ENCODE data around the gene PLLP. TPM values are rescaled to one million over a fixed set of nuclear protein-coding genes. Genes with fewer than 3 reads are reported as not detected.
"Not testable (repeated sequence)": the region's sequence is repeated elsewhere in the genome, so short reads cannot be mapped to it uniquely, and the experiment has no call there.

PLLP gene
- total RNA-seq, 1 donor from 2014 or later, result 3.3 TPM

DNA sequence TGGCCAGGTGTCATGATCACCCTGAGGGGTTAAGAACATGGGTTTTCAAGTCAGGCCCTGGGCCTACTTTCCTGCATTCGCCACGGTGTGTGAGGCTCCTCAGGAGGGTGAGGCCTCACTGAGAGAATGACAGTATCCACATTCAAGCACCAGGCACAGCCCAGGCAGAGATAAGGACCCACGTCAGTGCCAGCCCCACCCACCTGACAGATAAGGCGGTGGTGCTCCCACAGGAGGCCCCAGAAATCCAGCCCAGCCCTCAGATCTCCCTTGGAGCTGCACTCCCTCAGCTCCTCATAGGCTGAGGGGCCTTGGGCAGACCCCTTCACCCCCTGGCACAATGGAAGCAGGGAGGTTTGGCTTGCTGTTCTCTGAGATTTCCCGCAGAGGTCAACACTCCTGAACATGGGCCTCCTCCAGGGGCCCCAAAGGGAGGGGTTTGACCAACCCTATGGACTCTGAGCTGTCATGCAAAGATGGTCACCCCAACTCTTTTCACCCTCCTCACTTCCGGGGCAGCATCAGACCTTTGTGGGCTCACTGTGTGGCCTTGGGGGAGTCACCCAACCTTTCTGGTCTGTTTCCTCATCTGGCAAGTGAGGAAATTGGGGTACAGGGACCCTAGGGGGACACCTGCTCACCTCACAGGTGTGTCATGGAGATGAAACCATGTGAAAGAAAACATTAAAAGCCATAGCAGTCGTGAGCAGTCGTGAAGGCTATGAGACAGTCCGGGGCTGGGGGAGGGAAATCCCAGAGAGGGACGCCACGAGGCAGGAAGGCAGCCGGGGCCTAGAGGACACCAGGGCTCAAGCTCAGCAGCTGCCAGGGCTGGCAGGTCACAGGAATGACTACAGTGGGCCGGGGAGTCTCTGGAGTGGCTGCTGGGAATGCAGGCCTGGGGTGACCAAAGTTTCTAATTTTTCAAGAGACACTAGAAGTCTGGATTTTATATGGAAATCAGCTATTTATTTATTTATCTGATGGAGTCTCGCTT, 15.4 kb downstream of the PLLP start:
- peaks cover 6% of the 10 kb centered on the region for H3K27me3 Mint-ChIP-seq (ENCODE audit: unreplicated experiment)
- DNase-seq (ENCODE audit: low spot score), result no peak
- H3K9me3 Mint-ChIP-seq (ENCODE audit: unreplicated experiment), result no peaks in the 10 kb centered on the region
- no peaks in the 10 kb centered on the region for H3K36me3 Mint-ChIP-seq (ENCODE audit: low read depth, unreplicated experiment)
- H3K4me3 Mint-ChIP-seq (ENCODE audit: unreplicated experiment), result no peak overlapping the region
- TF ChIP-seq, protein P1, sequence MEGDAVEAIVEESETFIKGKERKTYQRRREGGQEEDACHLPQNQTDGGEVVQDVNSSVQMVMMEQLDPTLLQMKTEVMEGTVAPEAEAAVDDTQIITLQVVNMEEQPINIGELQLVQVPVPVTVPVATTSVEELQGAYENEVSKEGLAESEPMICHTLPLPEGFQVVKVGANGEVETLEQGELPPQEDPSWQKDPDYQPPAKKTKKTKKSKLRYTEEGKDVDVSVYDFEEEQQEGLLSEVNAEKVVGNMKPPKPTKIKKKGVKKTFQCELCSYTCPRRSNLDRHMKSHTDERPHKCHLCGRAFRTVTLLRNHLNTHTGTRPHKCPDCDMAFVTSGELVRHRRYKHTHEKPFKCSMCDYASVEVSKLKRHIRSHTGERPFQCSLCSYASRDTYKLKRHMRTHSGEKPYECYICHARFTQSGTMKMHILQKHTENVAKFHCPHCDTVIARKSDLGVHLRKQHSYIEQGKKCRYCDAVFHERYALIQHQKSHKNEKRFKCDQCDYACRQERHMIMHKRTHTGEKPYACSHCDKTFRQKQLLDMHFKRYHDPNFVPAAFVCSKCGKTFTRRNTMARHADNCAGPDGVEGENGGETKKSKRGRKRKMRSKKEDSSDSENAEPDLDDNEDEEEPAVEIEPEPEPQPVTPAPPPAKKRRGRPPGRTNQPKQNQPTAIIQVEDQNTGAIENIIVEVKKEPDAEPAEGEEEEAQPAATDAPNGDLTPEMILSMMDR (IDR thresholded peaks at IDR 0.05; ENCODE audit: unreplicated experiment), result no peak
- H3K4me1 Mint-ChIP-seq (ENCODE audit: unreplicated experiment), result peaks cover 5% of the 10 kb centered on the region
- no peak overlapping the region for H3K27ac Mint-ChIP-seq (ENCODE audit: unreplicated experiment)

DNA sequence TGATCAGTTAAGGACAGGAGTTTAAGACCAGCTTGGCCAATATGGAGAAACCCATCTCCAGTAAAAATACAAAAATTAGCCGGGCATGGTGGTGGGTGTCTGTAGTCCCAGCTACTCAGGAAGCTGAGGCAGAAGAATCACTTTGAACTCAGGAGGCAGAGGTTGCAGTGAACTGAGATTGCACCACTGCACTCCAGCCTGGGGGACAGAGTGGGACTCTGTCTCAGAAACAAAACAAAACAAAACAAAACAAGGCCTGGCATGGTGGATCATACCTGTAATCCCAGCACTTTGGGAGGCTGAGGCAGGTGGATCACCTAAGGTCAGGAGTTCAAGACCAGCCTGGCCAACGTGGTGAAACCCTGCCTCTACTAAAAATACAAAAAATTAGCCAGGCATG, 17.1 kb downstream of the PLLP start:
- H3K27ac Mint-ChIP-seq (ENCODE audit: unreplicated experiment); H3K4me3 Mint-ChIP-seq (ENCODE audit: unreplicated experiment): not testable (repeated sequence)

DNA sequence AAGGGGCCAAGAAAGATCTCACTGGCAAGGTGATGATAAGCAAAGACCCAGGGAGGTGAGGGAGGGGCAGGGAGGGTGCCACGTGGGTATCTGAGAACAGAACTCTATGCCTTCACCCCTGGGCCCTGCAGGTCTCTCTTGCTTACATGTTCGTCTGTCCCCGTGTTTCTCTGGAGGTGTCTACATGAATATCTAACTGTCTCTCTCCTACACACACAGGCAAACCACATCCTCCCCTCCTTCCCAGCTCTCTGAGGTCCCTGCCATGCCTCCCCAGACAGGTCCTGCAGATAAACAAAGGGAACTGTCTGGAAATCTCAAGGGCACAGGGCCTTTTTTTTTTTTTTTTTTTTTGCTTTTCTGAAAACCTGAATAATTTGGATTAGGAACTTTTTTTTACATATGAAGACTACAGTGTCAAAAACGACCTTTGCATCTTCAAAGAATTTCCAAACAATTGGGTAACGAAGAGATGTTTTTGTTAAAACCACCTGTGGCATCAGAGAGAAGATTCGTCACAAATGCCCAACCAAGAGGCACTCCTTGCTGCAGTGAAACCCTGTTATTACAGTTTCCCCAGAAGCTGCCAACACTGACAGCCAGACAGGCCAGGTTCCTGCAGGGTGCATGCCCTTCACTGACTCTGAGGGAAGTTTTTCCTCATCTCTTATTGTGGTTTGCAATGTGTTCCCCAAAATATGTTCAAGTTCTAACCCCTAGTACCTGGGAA, 17.8 kb downstream of the PLLP start:
- no peak for DNase-seq (ENCODE audit: low spot score)
- TF ChIP-seq, protein P1 (IDR thresholded peaks at IDR 0.05; ENCODE audit: unreplicated experiment), result no peak
- H3K27ac Mint-ChIP-seq (ENCODE audit: unreplicated experiment), result no peak overlapping the region
- no peak overlapping the region for H3K4me3 Mint-ChIP-seq (ENCODE audit: unreplicated experiment)
- peaks cover 4% of the 10 kb centered on the region for H3K27me3 Mint-ChIP-seq (ENCODE audit: unreplicated experiment)
- peaks cover 5% of the 10 kb centered on the region for H3K4me1 Mint-ChIP-seq (ENCODE audit: unreplicated experiment)
- H3K9me3 Mint-ChIP-seq (ENCODE audit: unreplicated experiment), result no peaks in the 10 kb centered on the region
- no peaks in the 10 kb centered on the region for H3K36me3 Mint-ChIP-seq (ENCODE audit: low read depth, unreplicated experiment)

More for the DNA sequence above, 17.1 kb downstream of the PLLP start:
- H3K4me1 Mint-ChIP-seq (ENCODE audit: unreplicated experiment); DNase-seq (ENCODE audit: low spot score); H3K27me3 Mint-ChIP-seq (ENCODE audit: unreplicated experiment); H3K36me3 Mint-ChIP-seq (ENCODE audit: low read depth, unreplicated experiment); H3K9me3 Mint-ChIP-seq (ENCODE audit: unreplicated experiment): not testable (repeated sequence)

DNA sequence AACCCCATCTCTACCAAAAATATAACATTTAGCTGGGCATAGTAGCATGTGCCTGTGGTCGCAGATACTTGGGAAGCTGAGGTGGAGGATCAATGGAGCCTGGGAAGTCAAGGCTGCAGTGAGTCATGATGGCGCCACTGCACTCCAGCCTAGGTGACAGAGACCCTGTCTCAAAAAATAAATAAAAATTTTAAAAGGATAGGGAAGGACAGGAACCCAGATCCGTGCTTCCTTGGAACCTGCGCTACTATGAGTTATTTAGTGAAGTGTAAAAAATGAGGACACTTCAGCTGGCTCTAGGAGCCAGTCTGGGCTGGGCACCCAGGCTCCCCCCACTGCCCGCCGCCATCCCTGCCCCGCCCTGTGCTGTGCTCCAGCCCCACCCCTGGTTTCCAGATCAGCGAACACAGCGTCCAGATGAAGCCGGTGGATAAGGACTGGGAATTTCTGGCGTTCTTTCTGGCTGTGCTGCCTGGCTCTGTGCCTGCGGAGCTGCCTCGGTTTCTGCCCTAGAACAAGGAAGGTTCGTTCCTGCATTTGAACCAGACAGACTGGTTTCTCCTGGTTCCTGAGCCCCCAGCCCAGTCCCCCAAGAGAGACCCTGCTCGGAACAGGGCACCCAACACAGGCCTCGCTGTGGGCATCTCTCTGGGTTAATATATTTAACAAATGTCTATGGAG, 18.5 kb downstream of the PLLP start:
- Mint-ChIP-seq H3K9me3 (ENCODE audit: unreplicated experiment) (no peaks in the 10 kb centered on the region), H3K4me3 (ENCODE audit: unreplicated experiment) (no peak overlapping the region), H3K27me3 (ENCODE audit: unreplicated experiment) (peaks cover 2% of the 10 kb centered on the region), H3K36me3 (ENCODE audit: low read depth, unreplicated experiment) (no peaks in the 10 kb centered on the region), H3K4me1 (ENCODE audit: unreplicated experiment) (peaks cover 6% of the 10 kb centered on the region), H3K27ac (ENCODE audit: unreplicated experiment) (no peak overlapping the region)
- no peak for DNase-seq (ENCODE audit: low spot score)
- TF ChIP-seq, protein P1 (IDR thresholded peaks at IDR 0.05; ENCODE audit: unreplicated experiment), result no peak

DNA sequence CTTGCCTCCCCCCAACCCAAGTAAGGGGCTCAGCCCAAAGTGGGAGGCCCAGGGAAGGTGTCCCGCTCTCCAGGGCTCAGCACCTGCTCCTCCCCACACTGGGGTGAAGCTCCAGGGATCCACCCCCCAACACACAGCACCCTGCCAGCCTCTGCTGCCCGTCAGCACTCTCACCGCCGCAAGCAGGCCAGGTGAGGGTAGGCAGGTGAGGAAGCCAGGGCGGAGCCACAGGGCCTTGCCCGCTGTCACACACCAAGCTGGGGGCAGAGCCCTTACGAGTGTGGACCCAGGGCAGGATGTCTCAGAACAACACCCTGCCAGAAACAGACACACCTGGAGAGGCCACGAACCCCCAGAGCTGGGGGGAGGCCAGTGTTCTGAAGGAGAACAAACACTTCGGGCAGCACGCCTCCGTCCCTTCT, 19.5 kb downstream of the PLLP start:
- Mint-ChIP-seq H3K36me3 (ENCODE audit: low read depth, unreplicated experiment) (no peaks in the 10 kb centered on the region), H3K27me3 (ENCODE audit: unreplicated experiment) (peaks cover 2% of the 10 kb centered on the region), H3K27ac (ENCODE audit: unreplicated experiment) (no peak overlapping the region), H3K4me3 (ENCODE audit: unreplicated experiment) (no peak overlapping the region), H3K4me1 (ENCODE audit: unreplicated experiment) (peaks cover 16% of the 10 kb centered on the region), H3K9me3 (ENCODE audit: unreplicated experiment) (no peaks in the 10 kb centered on the region)
- no peak for DNase-seq (ENCODE audit: low spot score)
- TF ChIP-seq, protein P1 (IDR thresholded peaks at IDR 0.05; ENCODE audit: unreplicated experiment), result no peak

Measured in endothelial cell (in vitro differentiated cells).